Adrenal gland (tissue), 5 donors: ENCODE measurements around the gene CUL9.

Experiments
- POLR2A ChIP-seq, 2 donors: fragments of 450-650 bp; IDR thresholded peaks; one replicate each; pipeline ENCODE4 v1.6.1; 2017; ENCODE audit warnings: antibody characterized with exemption in 2 of 2, mild to moderate bottlenecking in 2 of 2, moderate library complexity in 1 of 2
- TF ChIP-seq, protein P1 (sequence below), 6 experiments: fragments of 450-650 bp in 4 of 6; fragments of 200-600 bp in 2 of 6; sonication (generic) in 1 of 6; IDR thresholded peaks; 1 replicate in 5 of 6; 2 replicates in 1 of 6; pipeline versions ENCODE4 v1.5.1 to v1.8.0; 2016 to 2021; ENCODE audit warnings: antibody characterized with exemption in 6 of 6, mild to moderate bottlenecking in 2 of 6, moderate library complexity in 1 of 6
- donor health status: DM: no; HTN: no; CAD: no.

DNA sequence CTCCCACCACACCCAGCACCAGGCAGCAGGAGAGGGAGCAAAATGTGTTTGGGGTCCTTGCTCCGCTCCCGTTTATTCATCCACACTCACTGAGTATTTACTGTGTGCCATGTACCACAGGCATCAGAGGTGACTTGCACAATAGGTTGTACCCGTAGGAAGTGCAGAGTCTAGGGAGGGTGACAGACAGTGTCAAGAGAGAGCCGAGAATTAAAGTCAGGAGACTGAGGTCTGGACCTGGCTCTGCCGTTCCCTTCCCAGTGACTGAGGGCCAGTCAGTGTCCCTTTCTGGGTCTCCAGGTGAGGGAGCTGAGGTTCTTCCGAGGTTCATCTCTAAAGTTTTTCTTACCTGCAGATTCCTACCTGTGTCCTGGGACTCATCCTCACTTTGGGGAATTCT, 83.6 kb downstream of the CUL9 start:
- TF ChIP-seq POLR2A (IDR thresholded peaks at IDR 0.05): no peak
- TF ChIP-seq, protein P1, sequence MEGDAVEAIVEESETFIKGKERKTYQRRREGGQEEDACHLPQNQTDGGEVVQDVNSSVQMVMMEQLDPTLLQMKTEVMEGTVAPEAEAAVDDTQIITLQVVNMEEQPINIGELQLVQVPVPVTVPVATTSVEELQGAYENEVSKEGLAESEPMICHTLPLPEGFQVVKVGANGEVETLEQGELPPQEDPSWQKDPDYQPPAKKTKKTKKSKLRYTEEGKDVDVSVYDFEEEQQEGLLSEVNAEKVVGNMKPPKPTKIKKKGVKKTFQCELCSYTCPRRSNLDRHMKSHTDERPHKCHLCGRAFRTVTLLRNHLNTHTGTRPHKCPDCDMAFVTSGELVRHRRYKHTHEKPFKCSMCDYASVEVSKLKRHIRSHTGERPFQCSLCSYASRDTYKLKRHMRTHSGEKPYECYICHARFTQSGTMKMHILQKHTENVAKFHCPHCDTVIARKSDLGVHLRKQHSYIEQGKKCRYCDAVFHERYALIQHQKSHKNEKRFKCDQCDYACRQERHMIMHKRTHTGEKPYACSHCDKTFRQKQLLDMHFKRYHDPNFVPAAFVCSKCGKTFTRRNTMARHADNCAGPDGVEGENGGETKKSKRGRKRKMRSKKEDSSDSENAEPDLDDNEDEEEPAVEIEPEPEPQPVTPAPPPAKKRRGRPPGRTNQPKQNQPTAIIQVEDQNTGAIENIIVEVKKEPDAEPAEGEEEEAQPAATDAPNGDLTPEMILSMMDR (IDR thresholded peaks at IDR 0.05): no peak
